Vagina (tissue), 2 donors: ENCODE data around the gene LYPLAL1.

Experiments
- POLR2AphosphoS5 ChIP-seq, 2 donors: sonication (generic); formaldehyde crosslinking; IDR thresholded peaks; one replicate each; pipeline ENCODE4 v1.9.0; 2017; ENCODE audit warnings: antibody characterized with exemption in 2 of 2, mild to moderate bottlenecking in 2 of 2, low read depth in 1 of 2; ENCODE audit not compliant: insufficient read depth in 1 of 2
- TF ChIP-seq, protein P1 (sequence below), 3 experiments: fragments of 450-650 bp in 2 of 3; fragments of 200-600 bp in 1 of 3; sonication (generic) in 1 of 3; IDR thresholded peaks; one replicate each; pipeline ENCODE4 v1.5.1; 2017 to 2019; ENCODE audit warnings: antibody characterized with exemption in 3 of 3, mild to moderate bottlenecking in 2 of 3, moderate library complexity in 2 of 3

DNA sequence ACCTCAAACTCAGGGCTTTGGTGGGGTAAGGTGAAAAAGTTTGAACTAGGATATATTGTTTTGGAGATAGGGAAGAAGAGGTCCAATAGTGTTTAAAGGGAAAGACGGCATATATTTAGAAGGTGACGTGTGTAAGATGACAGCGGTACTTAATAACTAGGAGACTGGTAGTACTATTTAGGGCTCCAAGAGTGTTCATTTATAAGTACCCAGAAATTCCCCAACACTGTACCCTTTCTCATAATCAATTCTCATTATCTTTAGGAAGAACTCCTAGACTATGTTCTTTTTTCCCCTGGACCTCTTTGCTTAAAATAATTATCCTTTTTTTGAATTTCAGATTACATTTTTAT, 1.5 kb downstream of the LYPLAL1 start:
- TF ChIP-seq, protein P1, sequence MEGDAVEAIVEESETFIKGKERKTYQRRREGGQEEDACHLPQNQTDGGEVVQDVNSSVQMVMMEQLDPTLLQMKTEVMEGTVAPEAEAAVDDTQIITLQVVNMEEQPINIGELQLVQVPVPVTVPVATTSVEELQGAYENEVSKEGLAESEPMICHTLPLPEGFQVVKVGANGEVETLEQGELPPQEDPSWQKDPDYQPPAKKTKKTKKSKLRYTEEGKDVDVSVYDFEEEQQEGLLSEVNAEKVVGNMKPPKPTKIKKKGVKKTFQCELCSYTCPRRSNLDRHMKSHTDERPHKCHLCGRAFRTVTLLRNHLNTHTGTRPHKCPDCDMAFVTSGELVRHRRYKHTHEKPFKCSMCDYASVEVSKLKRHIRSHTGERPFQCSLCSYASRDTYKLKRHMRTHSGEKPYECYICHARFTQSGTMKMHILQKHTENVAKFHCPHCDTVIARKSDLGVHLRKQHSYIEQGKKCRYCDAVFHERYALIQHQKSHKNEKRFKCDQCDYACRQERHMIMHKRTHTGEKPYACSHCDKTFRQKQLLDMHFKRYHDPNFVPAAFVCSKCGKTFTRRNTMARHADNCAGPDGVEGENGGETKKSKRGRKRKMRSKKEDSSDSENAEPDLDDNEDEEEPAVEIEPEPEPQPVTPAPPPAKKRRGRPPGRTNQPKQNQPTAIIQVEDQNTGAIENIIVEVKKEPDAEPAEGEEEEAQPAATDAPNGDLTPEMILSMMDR (IDR thresholded peaks at IDR 0.05): no peak
- TF ChIP-seq POLR2AphosphoS5 (IDR thresholded peaks at IDR 0.05; ENCODE audit: insufficient read depth in 1 of 2, low read depth in 1 of 2): no peak
